WERI-Rb-1 (cell line): ENCODE results near the gene HHATL.

ENCODE experiments used
- DNase-seq: peaks from one replicate; pipeline ENCODE4 v3.0.0-alpha.2; 2020
- H3K27ac ChIP-seq: fragments of 250-450 bp; sonication (Bioruptor Pico); 2 replicates; pipeline ENCODE4 v1.5.1; 2020; ENCODE audit warnings: mild to moderate bottlenecking, moderate library complexity
- H3K27me3 ChIP-seq: fragments of 250-450 bp; sonication (Bioruptor Pico); 2 replicates; pipeline ENCODE4 v1.5.1; 2021; ENCODE audit warnings: mild to moderate bottlenecking, low read depth, moderate library complexity; ENCODE audit not compliant: insufficient read depth, severe bottlenecking
- H3K36me3 ChIP-seq: fragments of 250-450 bp; sonication (Bioruptor Pico); 2 replicates; pipeline ENCODE4 v1.5.1; 2020; ENCODE audit warnings: mild to moderate bottlenecking, moderate library complexity
- H3K4me3 ChIP-seq: 2 replicates; pipeline ENCODE4 v1.5.1; 2011; ENCODE audit warnings: low read depth, mild to moderate bottlenecking, control low read depth, low read length
- H3K9me3 ChIP-seq: fragments of 250-450 bp; sonication (Bioruptor Pico); 2 replicates; pipeline ENCODE4 v1.5.1; 2021; ENCODE audit warnings: mild to moderate bottlenecking, moderate library complexity; ENCODE audit not compliant: severe bottlenecking
- CTCF ChIP-seq: IDR thresholded peaks from 2 replicates; pipeline ENCODE4 v1.5.1; 2011; ENCODE audit warnings: low read depth, mild to moderate bottlenecking, control low read depth, inconsistent platforms, low read length

Gene HHATL

GRCh38 chr3:42704136-42704841 is 1.7 kb upstream of the HHATL start:
- no peaks in the 10 kb centered on the region for H3K9me3 ChIP-seq
- H3K27ac ChIP-seq: no peak overlapping the region
- no peak for TF ChIP-seq CTCF
- no peak for DNase-seq
- no peaks in the 10 kb centered on the region for H3K27me3 ChIP-seq
- H3K36me3 ChIP-seq: no peaks in the 10 kb centered on the region
- no peak overlapping the region for H3K4me3 ChIP-seq

- H3K27ac ChIP-seq: no peak overlapping the region
- no peak overlapping the region for H3K4me3 ChIP-seq
- TF ChIP-seq CTCF: no peak
- H3K9me3 ChIP-seq: no peaks in the 10 kb centered on the region
- H3K27me3 ChIP-seq: no peaks in the 10 kb centered on the region
- no peak for DNase-seq
- H3K36me3 ChIP-seq: no peaks in the 10 kb centered on the region
Measured at GRCh38 chr3:42703695-42704025, 1.1 kb upstream of the HHATL start.

DNA sequence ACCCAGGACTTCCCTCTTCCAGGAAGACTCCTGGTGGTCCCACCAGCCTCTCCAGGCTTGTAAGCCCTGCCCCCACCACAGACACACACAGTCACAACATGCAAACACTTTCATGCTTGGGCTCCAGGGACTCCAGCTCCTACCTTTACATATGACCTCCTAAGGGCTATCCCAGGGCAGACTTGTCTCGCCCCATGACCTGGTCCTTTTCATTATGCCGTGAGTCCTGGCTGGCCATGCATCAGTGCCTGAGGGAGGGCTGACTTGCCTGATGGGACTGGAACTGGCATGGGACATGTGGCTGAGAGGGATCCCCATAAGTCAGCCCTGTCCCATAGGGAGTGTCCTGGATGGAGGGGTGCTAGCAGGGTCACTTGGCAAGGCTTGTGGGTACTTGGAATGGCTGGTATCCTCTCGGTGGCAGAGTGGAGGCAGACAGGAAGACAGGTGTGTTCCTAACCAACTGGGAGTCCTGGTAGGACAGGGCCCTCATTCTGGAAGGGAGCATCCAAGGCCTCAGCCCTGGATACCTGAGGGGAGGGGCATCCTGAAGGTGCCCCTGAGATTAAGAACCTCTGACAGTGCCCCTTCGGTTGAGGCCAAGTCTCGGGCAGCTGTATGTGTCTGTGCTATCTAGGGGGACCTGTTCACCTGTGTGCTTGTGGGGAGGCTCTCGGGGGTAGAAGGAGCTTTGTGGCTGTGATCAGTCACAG is 540 bp upstream of the HHATL start:
- Histone ChIP-seq H3K27me3 (no peaks in the 10 kb centered on the region), H3K36me3 (no peaks in the 10 kb centered on the region), H3K4me3 (no peak overlapping the region), H3K9me3 (no peaks in the 10 kb centered on the region), H3K27ac (peak overlapping the region; percentile 57)
- DNase-seq: no peak
- TF ChIP-seq CTCF: no peak

- DNase-seq: no peak
- no peak for TF ChIP-seq CTCF
- Histone ChIP-seq H3K27me3 (no peaks in the 10 kb centered on the region), H3K36me3 (no peaks in the 10 kb centered on the region), H3K27ac (peak overlapping the region; percentile 56), H3K9me3 (no peaks in the 10 kb centered on the region), H3K4me3 (no peak overlapping the region)
Measured at GRCh38 chr3:42701371-42702065, 1.1 kb downstream of the HHATL start.

- no peak for TF ChIP-seq CTCF
- no peak overlapping the region for H3K4me3 ChIP-seq
- no peaks in the 10 kb centered on the region for H3K27me3 ChIP-seq
- DNase-seq: no peak
- no peaks in the 10 kb centered on the region for H3K36me3 ChIP-seq
- H3K9me3 ChIP-seq: no peaks in the 10 kb centered on the region
- H3K27ac ChIP-seq: no peak overlapping the region
Measured at GRCh38 chr3:42700366-42701288, 2.0 kb downstream of the HHATL start.
